ENCODE results near the gene TSPAN8.

DNA sequence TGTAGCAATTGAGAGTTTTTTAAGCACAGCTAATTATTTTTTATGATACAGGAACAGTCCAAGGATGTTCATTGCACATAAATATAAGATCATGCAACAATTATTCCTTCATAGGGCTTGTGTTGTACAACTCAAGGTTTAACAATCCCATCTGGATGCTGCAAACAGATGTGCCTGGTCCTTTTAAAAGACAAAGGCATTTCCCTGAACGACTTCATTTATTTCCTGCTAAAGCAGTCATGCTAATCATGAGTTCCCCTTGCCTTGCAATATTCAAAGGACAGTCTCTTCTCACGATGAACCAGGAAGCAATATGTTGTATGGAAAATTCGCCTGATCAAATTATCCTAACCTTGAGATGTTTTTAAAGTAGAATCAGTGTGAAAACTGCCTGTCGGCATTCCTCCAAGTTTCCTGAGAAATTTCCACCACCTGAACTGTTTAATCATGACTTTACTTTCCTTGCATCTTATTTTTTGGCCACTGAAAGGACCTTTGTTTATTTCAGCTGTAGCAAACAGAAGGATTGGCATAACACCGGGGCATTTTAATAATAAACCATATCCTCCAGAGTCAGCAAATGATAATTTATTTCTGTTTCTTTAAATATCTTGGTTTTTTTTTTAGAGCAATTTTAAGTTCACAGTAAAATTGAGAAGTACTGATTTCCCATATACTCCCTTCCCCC lies 33.9 kb upstream of the TSPAN8 start:
- TF ChIP-seq, protein P1, sequence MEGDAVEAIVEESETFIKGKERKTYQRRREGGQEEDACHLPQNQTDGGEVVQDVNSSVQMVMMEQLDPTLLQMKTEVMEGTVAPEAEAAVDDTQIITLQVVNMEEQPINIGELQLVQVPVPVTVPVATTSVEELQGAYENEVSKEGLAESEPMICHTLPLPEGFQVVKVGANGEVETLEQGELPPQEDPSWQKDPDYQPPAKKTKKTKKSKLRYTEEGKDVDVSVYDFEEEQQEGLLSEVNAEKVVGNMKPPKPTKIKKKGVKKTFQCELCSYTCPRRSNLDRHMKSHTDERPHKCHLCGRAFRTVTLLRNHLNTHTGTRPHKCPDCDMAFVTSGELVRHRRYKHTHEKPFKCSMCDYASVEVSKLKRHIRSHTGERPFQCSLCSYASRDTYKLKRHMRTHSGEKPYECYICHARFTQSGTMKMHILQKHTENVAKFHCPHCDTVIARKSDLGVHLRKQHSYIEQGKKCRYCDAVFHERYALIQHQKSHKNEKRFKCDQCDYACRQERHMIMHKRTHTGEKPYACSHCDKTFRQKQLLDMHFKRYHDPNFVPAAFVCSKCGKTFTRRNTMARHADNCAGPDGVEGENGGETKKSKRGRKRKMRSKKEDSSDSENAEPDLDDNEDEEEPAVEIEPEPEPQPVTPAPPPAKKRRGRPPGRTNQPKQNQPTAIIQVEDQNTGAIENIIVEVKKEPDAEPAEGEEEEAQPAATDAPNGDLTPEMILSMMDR (conservative IDR thresholded peaks at IDR 0.05 in 1 of 2, IDR thresholded peaks at IDR 0.05 in 1 of 2; ENCODE audit: extremely low read depth in 1 of 2, insufficient read depth in 1 of 2, low read depth in 1 of 2, low read length in 2 of 2), result no peak
- no peak for TF ChIP-seq EZH2 (IDR thresholded peaks at IDR 0.05; ENCODE audit: borderline replicate concordance, low read length)

Data from mammary epithelial cell (primary cell).